Uterus (tissue), 2 donors: ENCODE results near the gene LCE3C.

ENCODE experiments used
- POLR2A ChIP-seq, 2 donors: fragments of 450-650 bp; IDR thresholded peaks; one replicate each; pipeline ENCODE4 v1.6.1; 2016; ENCODE audit warnings: antibody characterized with exemption in 2 of 2, mild to moderate bottlenecking in 1 of 2, moderate library complexity in 1 of 2
- TF ChIP-seq, protein P1 (sequence below), 4 experiments: fragments of 200-600 bp in 2 of 4; fragments of 450-650 bp in 2 of 4; sonication (generic) in 2 of 4; IDR thresholded peaks; one replicate each; pipeline ENCODE4 v1.5.1; 2016 to 2019; ENCODE audit warnings: antibody characterized with exemption in 4 of 4, mild to moderate bottlenecking in 2 of 4, moderate library complexity in 1 of 4

DNA sequence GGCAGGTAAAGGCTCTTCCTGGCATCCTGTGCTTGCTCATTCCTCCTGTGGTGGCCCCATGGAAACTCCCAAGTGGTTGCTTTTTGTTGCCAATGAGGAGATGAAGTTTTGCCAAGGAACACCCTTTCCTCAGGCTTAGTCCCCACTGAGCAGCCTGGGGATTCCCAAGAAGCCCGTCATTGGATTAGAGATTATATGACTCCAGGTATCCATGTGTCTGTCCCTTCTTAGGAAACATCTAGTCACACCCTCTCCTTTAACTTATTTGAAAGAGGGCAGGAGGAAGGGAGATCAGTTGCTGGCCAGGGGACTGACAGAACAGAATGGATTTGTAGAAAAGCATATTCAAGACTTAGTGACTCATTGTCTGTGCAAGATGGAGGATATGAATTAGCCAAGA lies 26.7 kb downstream of the LCE3C start:
- TF ChIP-seq, protein P1, sequence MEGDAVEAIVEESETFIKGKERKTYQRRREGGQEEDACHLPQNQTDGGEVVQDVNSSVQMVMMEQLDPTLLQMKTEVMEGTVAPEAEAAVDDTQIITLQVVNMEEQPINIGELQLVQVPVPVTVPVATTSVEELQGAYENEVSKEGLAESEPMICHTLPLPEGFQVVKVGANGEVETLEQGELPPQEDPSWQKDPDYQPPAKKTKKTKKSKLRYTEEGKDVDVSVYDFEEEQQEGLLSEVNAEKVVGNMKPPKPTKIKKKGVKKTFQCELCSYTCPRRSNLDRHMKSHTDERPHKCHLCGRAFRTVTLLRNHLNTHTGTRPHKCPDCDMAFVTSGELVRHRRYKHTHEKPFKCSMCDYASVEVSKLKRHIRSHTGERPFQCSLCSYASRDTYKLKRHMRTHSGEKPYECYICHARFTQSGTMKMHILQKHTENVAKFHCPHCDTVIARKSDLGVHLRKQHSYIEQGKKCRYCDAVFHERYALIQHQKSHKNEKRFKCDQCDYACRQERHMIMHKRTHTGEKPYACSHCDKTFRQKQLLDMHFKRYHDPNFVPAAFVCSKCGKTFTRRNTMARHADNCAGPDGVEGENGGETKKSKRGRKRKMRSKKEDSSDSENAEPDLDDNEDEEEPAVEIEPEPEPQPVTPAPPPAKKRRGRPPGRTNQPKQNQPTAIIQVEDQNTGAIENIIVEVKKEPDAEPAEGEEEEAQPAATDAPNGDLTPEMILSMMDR (IDR thresholded peaks at IDR 0.05): no peak
- TF ChIP-seq POLR2A (IDR thresholded peaks at IDR 0.05): no peak
